ENCODE results near the gene GREB1L. TPM values are rescaled to one million over a fixed set of nuclear protein-coding genes. Genes with fewer than 3 reads are reported as not detected.

Gene GREB1L
- total RNA-seq, 2 experiments from 2014 or later = not detected

DNA sequence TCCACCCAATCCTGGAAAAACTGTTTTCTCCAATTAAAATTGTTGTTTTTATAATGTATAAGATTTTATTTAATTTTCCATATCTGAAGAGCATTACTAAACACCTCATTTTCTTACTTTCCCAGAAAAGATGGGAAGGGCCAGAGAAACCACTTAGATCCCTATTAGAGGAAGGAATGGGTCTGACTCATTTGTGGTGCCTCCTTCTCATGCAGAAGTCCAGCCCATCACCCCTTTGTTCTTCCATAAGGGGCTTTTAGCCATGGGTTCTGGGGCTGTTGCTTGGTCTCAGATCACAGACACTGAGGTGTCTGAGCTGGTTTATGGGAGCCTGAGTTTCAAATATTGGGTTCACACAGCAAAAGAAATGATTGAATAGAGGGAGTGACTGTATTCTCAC lies 206.3 kb downstream of the GREB1L start:
- H3K9me3 Mint-ChIP-seq = no peaks in the 10 kb centered on the region
- POLR2A ChIA-PET = no interaction called here

DNA sequence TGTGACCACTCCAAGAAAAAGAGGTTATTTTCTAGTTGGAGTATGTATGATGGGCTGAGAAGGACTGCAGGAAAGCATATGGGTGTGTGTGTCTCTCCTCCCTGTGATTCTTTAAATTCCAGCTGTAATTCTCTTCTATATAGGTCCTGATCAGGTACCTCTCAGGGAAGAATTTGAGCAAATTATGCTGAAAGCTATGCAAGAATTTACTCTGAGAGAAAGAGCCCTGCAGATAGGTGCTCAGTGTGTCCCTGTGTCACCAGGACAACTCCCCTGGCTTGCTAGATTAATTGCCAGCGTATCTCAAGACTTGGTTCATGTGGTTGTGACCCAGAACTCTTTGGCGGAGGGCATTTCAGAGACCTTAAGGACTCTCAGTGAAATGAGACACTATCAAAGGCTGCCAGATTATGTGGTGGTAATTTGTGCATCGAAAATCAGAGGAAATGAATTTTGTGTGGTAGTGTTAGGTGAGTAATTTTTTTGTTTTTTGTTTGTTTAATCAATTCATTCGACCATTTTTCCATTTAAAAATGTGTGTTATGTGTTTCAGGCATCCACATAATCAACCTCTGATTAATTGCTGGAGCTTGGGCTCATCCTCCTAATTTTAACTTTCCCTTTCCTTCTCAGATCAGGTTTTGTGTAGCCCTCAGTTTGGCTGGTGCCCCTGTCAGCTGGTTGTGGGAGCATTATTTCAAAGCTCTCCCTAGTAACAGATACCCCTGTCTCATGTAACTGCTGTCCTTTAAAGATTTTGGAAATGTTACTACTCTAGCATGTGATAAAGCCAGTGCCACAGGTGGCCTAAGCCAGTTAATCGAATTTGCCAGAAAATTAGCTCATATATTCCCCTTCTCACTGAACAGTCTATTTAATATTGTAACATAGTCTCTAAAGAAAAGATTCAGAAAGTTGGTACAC lies 207.6 kb downstream of the GREB1L start:
- no peaks in the 10 kb centered on the region for H3K4me1 Mint-ChIP-seq (ENCODE audit: low read depth)
- ATAC-seq (ENCODE audit: poor library complexity) = no peak
- no peak overlapping the region for H3K27ac ChIP-seq (ENCODE audit: low read depth in 1 of 2, low read length in 2 of 2)
- no peaks in the 10 kb centered on the region for H3K36me3 ChIP-seq (ENCODE audit: insufficient read depth, low read length)
- H3K9me3 ChIP-seq (ENCODE audit: control insufficient read depth in 1 of 2, insufficient read depth in 1 of 2, low read length in 2 of 2) = no peaks in the 10 kb centered on the region
- H3K4me3 Mint-ChIP-seq = no peak overlapping the region
- ChIA-PET POLR2A (interaction anchor here (0.5 kb wide), 1 partner anchor 81 kb away, joined by 3 read pairs; no protein-coding TSS in a partner anchor), CTCF (interaction anchor here (0.8 kb wide), 1 partner anchor 108 kb away, joined by 3 read pairs; no protein-coding TSS in a partner anchor)
- no peaks in the 10 kb centered on the region for H3K9me3 Mint-ChIP-seq
- no peaks in the 10 kb centered on the region for H3K36me3 Mint-ChIP-seq (ENCODE audit: low read depth)
- H3K27me3 ChIP-seq (ENCODE audit: control insufficient read depth in 1 of 2, insufficient read depth in 2 of 2, low read length in 2 of 2) = peaks cover 0 to 3% of the 10 kb centered on the region in 2 experiments
- H3K27ac Mint-ChIP-seq = no peak overlapping the region
- H3K4me1 ChIP-seq (ENCODE audit: insufficient read depth, low read length) = no peaks in the 10 kb centered on the region
- no peak for DNase-seq
- no peak overlapping the region for H3K4me3 ChIP-seq (ENCODE audit: low read length)
- H3K27me3 Mint-ChIP-seq = peaks cover 34% of the 10 kb centered on the region
- intact Hi-C loops (cut with DNase I, micrococcal nuclease) = no loop called here
- TF ChIP-seq, protein P1, sequence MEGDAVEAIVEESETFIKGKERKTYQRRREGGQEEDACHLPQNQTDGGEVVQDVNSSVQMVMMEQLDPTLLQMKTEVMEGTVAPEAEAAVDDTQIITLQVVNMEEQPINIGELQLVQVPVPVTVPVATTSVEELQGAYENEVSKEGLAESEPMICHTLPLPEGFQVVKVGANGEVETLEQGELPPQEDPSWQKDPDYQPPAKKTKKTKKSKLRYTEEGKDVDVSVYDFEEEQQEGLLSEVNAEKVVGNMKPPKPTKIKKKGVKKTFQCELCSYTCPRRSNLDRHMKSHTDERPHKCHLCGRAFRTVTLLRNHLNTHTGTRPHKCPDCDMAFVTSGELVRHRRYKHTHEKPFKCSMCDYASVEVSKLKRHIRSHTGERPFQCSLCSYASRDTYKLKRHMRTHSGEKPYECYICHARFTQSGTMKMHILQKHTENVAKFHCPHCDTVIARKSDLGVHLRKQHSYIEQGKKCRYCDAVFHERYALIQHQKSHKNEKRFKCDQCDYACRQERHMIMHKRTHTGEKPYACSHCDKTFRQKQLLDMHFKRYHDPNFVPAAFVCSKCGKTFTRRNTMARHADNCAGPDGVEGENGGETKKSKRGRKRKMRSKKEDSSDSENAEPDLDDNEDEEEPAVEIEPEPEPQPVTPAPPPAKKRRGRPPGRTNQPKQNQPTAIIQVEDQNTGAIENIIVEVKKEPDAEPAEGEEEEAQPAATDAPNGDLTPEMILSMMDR (IDR thresholded peaks at IDR 0.05) = no peak

More for the DNA sequence above, 206.3 kb downstream of the GREB1L start:
- Histone ChIP-seq H3K36me3 (ENCODE audit: insufficient read depth, low read length) (no peaks in the 10 kb centered on the region), H3K27me3 (ENCODE audit: control insufficient read depth in 1 of 2, insufficient read depth in 2 of 2, low read length in 2 of 2) (peaks cover 0 to 3% of the 10 kb centered on the region in 2 experiments), H3K9me3 (ENCODE audit: control insufficient read depth in 1 of 2, insufficient read depth in 1 of 2, low read length in 2 of 2) (no peaks in the 10 kb centered on the region), H3K27ac (ENCODE audit: low read depth in 1 of 2, low read length in 2 of 2) (no peak overlapping the region), H3K4me1 (ENCODE audit: insufficient read depth, low read length) (no peaks in the 10 kb centered on the region), H3K4me3 (ENCODE audit: low read length) (no peak overlapping the region)
- Mint-ChIP-seq H3K4me1 (ENCODE audit: low read depth) (no peaks in the 10 kb centered on the region), H3K4me3 (no peak overlapping the region), H3K27ac (no peak overlapping the region), H3K36me3 (ENCODE audit: low read depth) (no peaks in the 10 kb centered on the region), H3K27me3 (peaks cover 46% of the 10 kb centered on the region)
- CTCF ChIA-PET = no interaction called here
- intact Hi-C loops (cut with DNase I, micrococcal nuclease) = no loop called here
- DNase-seq = no peak
- TF ChIP-seq, protein P1 (IDR thresholded peaks at IDR 0.05) = no peak
- ATAC-seq (ENCODE audit: poor library complexity) = no peak

DNA sequence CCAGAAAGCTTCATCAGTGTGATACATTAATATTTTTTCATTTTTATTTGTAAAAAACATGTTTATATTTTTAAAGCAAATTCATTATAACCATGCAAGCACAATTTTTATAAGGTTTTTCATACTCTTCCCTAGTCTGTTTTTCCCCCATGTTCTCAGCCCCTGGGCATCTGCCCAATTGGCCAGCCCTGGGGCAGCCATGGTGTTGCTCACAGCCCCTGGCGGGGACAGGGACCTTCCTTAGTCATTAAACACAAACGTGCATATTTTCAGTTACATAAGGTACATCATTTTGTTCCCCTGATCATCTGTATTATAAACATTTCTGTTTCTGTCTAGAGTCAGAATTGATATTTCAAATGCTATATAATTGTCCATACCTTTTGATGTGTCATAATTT lies 208.5 kb downstream of the GREB1L start:
- Histone ChIP-seq H3K27me3 (ENCODE audit: control insufficient read depth in 1 of 2, insufficient read depth in 2 of 2, low read length in 2 of 2) (peaks cover 0 to 3% of the 10 kb centered on the region in 2 experiments), H3K4me1 (ENCODE audit: insufficient read depth, low read length) (no peaks in the 10 kb centered on the region), H3K9me3 (ENCODE audit: control insufficient read depth in 1 of 2, insufficient read depth in 1 of 2, low read length in 2 of 2) (no peaks in the 10 kb centered on the region), H3K27ac (ENCODE audit: low read depth in 1 of 2, low read length in 2 of 2) (no peak overlapping the region), H3K4me3 (ENCODE audit: low read length) (no peak overlapping the region), H3K36me3 (ENCODE audit: insufficient read depth, low read length) (no peaks in the 10 kb centered on the region)
- ChIA-PET POLR2A (no interaction called here), CTCF (no interaction called here)
- intact Hi-C loops (cut with DNase I, micrococcal nuclease) = no loop called here
- Mint-ChIP-seq H3K36me3 (ENCODE audit: low read depth) (no peaks in the 10 kb centered on the region), H3K9me3 (no peaks in the 10 kb centered on the region), H3K27ac (no peak overlapping the region), H3K4me1 (ENCODE audit: low read depth) (no peaks in the 10 kb centered on the region), H3K27me3 (peaks cover 34% of the 10 kb centered on the region), H3K4me3 (no peak overlapping the region)
- ATAC-seq (ENCODE audit: poor library complexity) (no peak), DNase-seq (no peak)
- TF ChIP-seq, protein P1 (IDR thresholded peaks at IDR 0.05) = no peak
